ENCODE results near the gene BMAL2. TPM values are rescaled to one million over a fixed set of nuclear protein-coding genes. Genes with fewer than 3 reads are reported as not detected.

BMAL2 gene
- total RNA-seq, 1 experiment from 2014 or later = 23.1 TPM

DNA sequence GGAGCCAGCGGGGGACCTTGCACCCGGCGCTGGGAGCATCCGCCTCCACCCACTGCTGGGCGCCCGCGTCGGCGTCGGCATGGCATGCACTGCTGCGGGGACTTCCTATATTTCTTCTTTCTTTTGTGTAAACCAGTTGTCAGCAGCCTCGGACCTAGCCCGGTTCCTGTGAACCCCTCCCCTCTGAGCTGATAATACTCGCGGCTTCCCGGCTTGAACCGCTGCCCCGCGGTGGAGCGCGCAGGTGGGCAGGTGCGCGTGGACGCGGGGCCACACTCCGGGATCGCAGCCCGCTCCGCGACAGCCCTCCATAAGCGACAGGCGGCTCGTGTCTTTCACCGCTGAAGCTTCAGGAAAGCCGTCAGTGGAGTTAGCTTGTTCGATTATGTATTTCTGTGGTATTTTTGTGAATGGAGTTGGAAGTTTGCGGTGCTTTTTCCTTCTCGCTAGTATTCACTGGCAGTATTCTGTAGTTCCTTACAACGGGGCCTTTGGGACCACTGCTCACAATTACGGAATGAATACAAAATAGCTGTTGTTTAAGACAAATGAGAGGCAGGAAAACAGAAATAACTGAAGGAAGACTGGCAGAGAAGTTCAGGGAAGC, 870 bp downstream of the BMAL2 start:
- Mint-ChIP-seq H3K9me3 (no peaks in the 10 kb centered on the region), H3K4me3 (peak overlapping the region; percentile 81 to 92), H3K36me3 (ENCODE audit: insufficient read depth in 1 of 3, low read depth in 3 of 3) (no peaks in the 10 kb centered on the region), H3K27ac (no peak overlapping the region; a peak in 1 of 7 replicates), H3K4me1 (peaks cover 23 to 31% of the 10 kb centered on the region in 2 experiments), H3K27me3 (ENCODE audit: low read depth) (peaks cover 31% of the 10 kb centered on the region)
- no peak overlapping the region for H3K56ac ChIP-seq (ENCODE audit: insufficient read length, low read depth, low read length)
- peak overlapping the region; percentile 6 for H3K9ac ChIP-seq (ENCODE audit: extremely low read depth, insufficient read length, low read length)
- H3K23ac ChIP-seq (ENCODE audit: insufficient read length, low read depth, low read length) = no peak overlapping the region
- peaks cover 3% of the 10 kb centered on the region for H3K79me1 ChIP-seq (ENCODE audit: insufficient read depth, low read depth, low read length, poor library complexity, severe bottlenecking)
- H3K9me3 ChIP-seq (ENCODE audit: control insufficient read depth, low read depth, low read length) = no peaks in the 10 kb centered on the region
- peak overlapping the region; percentile 71 for H3K4me2 ChIP-seq (ENCODE audit: insufficient read depth, insufficient read length, low read length)
- H3K18ac ChIP-seq (ENCODE audit: insufficient read length, low read depth, low read length) = no peak overlapping the region
- 0 out of 2 replicates have a peak, but pooled peaks cover 2% of the 10 kb centered on the region for H3K79me2 ChIP-seq (ENCODE audit: insufficient read depth, low read length)
- H3K4ac ChIP-seq (ENCODE audit: low read depth, low read length) = no peak overlapping the region
- peaks cover 8% of the 10 kb centered on the region for H3K23me2 ChIP-seq (ENCODE audit: insufficient read length, low read depth, low read length, poor library complexity, severe bottlenecking)
- H3T11ph ChIP-seq (ENCODE audit: low read length) = no peak overlapping the region
- peak; percentile 56 for DNase-seq
- no peak overlapping the region for H3K27ac ChIP-seq (ENCODE audit: insufficient read length, low read depth, low read length)
- H2BK15ac ChIP-seq (ENCODE audit: low read depth, low read length) = no peak overlapping the region
- H2BK120ac ChIP-seq (ENCODE audit: low read depth, low read length, poor library complexity, severe bottlenecking) = no peak overlapping the region
- peak overlapping the region; percentile 67 for H3K14ac ChIP-seq (ENCODE audit: insufficient read depth, low read length)
- H2BK20ac ChIP-seq (ENCODE audit: low read depth, low read length, poor library complexity, severe bottlenecking) = no peak overlapping the region
- H2AK5ac ChIP-seq (ENCODE audit: insufficient read length, low read length) = no peak overlapping the region
- H2BK12ac ChIP-seq (ENCODE audit: insufficient read length, low read depth, low read length) = no peak overlapping the region
- no peak overlapping the region for H4K5ac ChIP-seq (ENCODE audit: insufficient read length, low read depth, low read length)
- TF ChIP-seq, protein P1, sequence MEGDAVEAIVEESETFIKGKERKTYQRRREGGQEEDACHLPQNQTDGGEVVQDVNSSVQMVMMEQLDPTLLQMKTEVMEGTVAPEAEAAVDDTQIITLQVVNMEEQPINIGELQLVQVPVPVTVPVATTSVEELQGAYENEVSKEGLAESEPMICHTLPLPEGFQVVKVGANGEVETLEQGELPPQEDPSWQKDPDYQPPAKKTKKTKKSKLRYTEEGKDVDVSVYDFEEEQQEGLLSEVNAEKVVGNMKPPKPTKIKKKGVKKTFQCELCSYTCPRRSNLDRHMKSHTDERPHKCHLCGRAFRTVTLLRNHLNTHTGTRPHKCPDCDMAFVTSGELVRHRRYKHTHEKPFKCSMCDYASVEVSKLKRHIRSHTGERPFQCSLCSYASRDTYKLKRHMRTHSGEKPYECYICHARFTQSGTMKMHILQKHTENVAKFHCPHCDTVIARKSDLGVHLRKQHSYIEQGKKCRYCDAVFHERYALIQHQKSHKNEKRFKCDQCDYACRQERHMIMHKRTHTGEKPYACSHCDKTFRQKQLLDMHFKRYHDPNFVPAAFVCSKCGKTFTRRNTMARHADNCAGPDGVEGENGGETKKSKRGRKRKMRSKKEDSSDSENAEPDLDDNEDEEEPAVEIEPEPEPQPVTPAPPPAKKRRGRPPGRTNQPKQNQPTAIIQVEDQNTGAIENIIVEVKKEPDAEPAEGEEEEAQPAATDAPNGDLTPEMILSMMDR (conservative IDR thresholded peaks at IDR 0.05) = no peak
- peaks cover 10% of the 10 kb centered on the region; the same call in 1 of the 2 replicates for H3K27me3 ChIP-seq (ENCODE audit: insufficient read depth, low read length)
- peak overlapping the region; percentile 44 for H2AFZ ChIP-seq (ENCODE audit: low read length)
- no peaks in the 10 kb centered on the region for H4K20me1 ChIP-seq (ENCODE audit: control insufficient read depth, insufficient read depth, insufficient read length)
- no peaks in the 10 kb centered on the region; the same call in none of the 2 replicates for H3K4me1 ChIP-seq (ENCODE audit: insufficient read depth, low read length)
- no peak overlapping the region for H4K8ac ChIP-seq (replicated peaks; ENCODE audit: insufficient read length, low read depth, low read length)
- WGBS (ENCODE audit: extremely low coverage, insufficient read length, low lambda C conversion rate) = no CpG with 5 or more reads among the region's 40 CpGs
- H4K91ac ChIP-seq (ENCODE audit: insufficient read length, low read depth, low read length) = no peak overlapping the region
- H2BK5ac ChIP-seq (ENCODE audit: insufficient read length, low read length) = no peak overlapping the region
